Fibroblast of pulmonary artery (primary cell): ENCODE results near the gene EPN1.
A peak's percentile ranks its signal among the peaks of the same experiment; 100 is the strongest.

Experiments
- DNase-seq: peaks from one replicate; pipeline ENCODE4 v3.0.0-alpha.2; 2010; ENCODE audit warnings: low read depth
- H3K4me3 ChIP-seq: replicated peaks from 2 replicates; pipeline ENCODE4 v1.5.1; 2011; ENCODE audit warnings: low read depth, mild to moderate bottlenecking, control low read depth, low read length, moderate library complexity
- TF ChIP-seq, protein P1 (sequence below): IDR thresholded peaks from 2 replicates; pipeline ENCODE4 v1.5.1; 2011; ENCODE audit warnings: mild to moderate bottlenecking, control low read depth, low read length, inconsistent platforms; ENCODE audit errors: missing control alignments

Gene EPN1

DNA sequence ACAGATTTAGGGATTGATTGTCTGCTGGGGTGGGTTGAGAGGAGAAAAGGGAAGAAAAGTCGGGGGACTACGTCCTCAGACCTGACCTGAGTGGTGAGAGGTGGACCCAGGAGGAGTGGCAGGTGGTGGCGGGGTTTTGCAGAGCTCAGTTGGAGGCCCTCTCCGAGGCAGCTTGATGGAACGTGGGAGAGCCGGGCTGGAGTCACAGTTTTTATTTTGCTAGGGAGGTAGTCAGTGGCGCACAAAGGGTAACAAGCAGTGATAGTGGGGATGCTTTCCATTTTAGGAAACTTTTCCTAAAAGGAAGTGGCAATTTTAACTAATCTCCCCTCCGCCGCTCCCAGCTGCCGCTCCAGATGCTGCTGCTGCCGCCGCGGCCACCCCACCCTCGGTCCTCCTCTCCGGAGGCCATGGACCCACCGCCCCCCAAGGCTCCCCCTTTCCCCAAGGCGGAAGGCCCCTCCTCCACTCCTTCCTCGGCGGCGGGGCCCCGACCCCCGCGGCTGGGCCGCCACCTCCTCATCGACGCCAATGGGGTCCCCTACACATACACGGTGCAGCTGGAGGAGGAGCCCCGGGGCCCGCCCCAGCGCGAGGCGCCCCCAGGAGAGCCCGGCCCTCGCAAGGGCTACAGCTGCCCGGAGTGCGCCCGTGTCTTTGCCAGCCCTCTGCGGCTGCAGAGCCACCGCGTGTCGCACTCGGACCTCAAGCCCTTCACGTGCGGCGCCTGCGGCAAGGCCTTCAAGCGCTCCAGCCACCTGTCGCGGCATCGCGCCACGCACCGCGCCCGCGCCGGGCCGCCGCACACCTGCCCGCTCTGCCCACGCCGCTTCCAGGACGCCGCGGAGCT, 32.6 kb upstream of the EPN1 start:
- TF ChIP-seq, protein P1, sequence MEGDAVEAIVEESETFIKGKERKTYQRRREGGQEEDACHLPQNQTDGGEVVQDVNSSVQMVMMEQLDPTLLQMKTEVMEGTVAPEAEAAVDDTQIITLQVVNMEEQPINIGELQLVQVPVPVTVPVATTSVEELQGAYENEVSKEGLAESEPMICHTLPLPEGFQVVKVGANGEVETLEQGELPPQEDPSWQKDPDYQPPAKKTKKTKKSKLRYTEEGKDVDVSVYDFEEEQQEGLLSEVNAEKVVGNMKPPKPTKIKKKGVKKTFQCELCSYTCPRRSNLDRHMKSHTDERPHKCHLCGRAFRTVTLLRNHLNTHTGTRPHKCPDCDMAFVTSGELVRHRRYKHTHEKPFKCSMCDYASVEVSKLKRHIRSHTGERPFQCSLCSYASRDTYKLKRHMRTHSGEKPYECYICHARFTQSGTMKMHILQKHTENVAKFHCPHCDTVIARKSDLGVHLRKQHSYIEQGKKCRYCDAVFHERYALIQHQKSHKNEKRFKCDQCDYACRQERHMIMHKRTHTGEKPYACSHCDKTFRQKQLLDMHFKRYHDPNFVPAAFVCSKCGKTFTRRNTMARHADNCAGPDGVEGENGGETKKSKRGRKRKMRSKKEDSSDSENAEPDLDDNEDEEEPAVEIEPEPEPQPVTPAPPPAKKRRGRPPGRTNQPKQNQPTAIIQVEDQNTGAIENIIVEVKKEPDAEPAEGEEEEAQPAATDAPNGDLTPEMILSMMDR = no peak
- peak overlapping the region; percentile 88 for H3K4me3 ChIP-seq
- DNase-seq = no peak

GRCh38 chr19:55643003-55643886, 31.8 kb upstream of the EPN1 start, which contains the start of gene ZNF581:
TSS of gene ZNF581 (plus strand) at chr19:55643649. CDS start at chr19:55644572, 923 bp downstream.
- peak within 1 kb of the TSS; percentile 88 for H3K4me3 ChIP-seq
- DNase-seq = peak; percentile 79
- TF ChIP-seq, protein P1 = no peak

GRCh38 chr19:55643887-55644176, 31.2 kb upstream of the EPN1 start:
- TF ChIP-seq, protein P1 = no peak
- no peak for DNase-seq

GRCh38 chr19:55644191-55644833, 30.7 kb upstream of the EPN1 start:
- TF ChIP-seq, protein P1 = no peak
- DNase-seq = no peak
- H3K4me3 ChIP-seq = peak overlapping the region; percentile 88

More at GRCh38 chr19:55643887-55644176, 31.2 kb upstream of the EPN1 start:
- H3K4me3 ChIP-seq = peak overlapping the region; percentile 88

- TF ChIP-seq, protein P1 = no peak
- no peak for DNase-seq
- H3K4me3 ChIP-seq = peak overlapping the region; percentile 88
Observed at GRCh38 chr19:55644842-55645511, 30.0 kb upstream of the EPN1 start.

GRCh38 chr19:55645512-55645881, 29.5 kb upstream of the EPN1 start:
- TF ChIP-seq, protein P1 = no peak
- no peak for DNase-seq
- no peak overlapping the region for H3K4me3 ChIP-seq
